Activated CD4-positive, alpha-beta memory T cell treated with anti-CD3 and anti-CD28 coated beads for 36 hours (primary cell): ENCODE data around the gene CYRIA. TPM values are rescaled to one million over a fixed set of nuclear protein-coding genes. Genes with fewer than 3 reads are reported as not detected.

Source experiments
- CTCF ChIA-PET: fragments of 350-600 bp; sonication (Branson Sonifier 250); formaldehyde crosslinking; loops from one replicate; lab custom pipeline; 2021; ENCODE audit warnings: antibody characterized with exemption, inconsistent platforms; lab: Charles Lee
- POLR2A ChIA-PET: fragments of 350-600 bp; sonication (Branson Sonifier 250); formaldehyde crosslinking; loops from one replicate; lab custom pipeline; 2021; ENCODE audit warnings: antibody characterized with exemption; lab: Charles Lee
- DNase-seq: peaks from one replicate; pipeline ENCODE4 v3.0.0-alpha.2; 2020
- H3K27ac Mint-ChIP-seq: one replicate; pipeline ENCODE4 v1.8.0; 2021; ENCODE audit warnings: mixed read lengths
- H3K27me3 Mint-ChIP-seq: one replicate; pipeline ENCODE4 v1.8.0; 2021; ENCODE audit warnings: mixed read lengths
- H3K36me3 Mint-ChIP-seq: one replicate; pipeline ENCODE4 v1.8.0; 2021; ENCODE audit warnings: mixed read lengths
- H3K4me1 Mint-ChIP-seq: one replicate; pipeline ENCODE4 v1.8.0; 2021; ENCODE audit warnings: low read depth, mixed read lengths
- H3K4me3 Mint-ChIP-seq: one replicate; pipeline ENCODE4 v1.8.0; 2021; ENCODE audit warnings: mild to moderate bottlenecking, mixed read lengths
- H3K9me3 Mint-ChIP-seq: one replicate; pipeline ENCODE4 v1.8.0; 2021; ENCODE audit warnings: mixed read lengths
- intact Hi-C: fragments of 100-400 bp; cut with micrococcal nuclease; formaldehyde crosslinking; loops from one replicate; pipeline ENCODE4 v1.15.1; 2023
- total RNA-seq, 2 experiments: library from RNA; stranded (reverse); gene quantifications; one replicate each; pipeline ENCODE4 v1.2.3, GENCODE V29; 2021

The CYRIA gene
- total RNA-seq, 2 experiments from 2014 or later = 0.81 to 0.99 TPM

DNA sequence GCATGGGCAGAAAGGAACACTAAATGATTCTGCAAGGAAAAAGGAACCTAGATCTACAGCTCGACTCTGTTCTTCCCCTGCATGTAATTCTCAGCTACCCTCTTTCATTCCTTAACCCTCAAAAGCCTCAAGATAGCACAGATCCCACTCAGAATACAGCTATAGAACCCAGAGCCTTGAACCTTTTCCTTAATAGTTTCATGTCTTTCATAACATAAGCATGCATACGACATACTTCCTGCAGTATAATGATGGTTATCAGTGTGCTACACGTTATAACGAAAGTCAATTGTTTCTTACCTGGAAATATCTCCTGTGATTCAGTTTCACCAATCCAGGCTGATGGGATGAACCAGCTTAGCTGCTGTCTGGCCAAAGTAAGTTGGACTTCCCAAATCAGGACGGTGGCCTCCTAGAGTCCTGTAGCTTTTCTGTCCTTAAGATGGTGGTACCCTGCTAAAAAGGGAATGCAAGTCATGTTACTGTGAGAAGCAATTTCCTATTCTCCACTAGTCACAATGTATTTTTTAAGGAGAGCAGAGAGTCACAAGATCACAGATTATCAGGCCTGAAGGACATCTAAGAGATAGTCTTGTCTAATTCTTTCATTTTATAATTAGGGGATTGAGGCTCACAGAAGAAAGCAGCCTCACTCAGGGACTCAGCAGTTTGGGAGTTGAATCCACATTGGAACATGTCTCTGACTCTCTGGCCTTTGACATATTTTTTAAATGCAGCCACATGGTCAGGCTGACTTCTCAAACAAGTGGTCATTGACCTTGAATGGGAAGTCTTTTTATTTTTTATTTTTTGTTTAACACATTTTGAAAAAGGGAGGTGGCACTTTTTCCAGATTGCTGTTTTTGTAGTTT lies 41.8 kb downstream of the CYRIA start:
- H3K27ac Mint-ChIP-seq = no peak overlapping the region

DNA sequence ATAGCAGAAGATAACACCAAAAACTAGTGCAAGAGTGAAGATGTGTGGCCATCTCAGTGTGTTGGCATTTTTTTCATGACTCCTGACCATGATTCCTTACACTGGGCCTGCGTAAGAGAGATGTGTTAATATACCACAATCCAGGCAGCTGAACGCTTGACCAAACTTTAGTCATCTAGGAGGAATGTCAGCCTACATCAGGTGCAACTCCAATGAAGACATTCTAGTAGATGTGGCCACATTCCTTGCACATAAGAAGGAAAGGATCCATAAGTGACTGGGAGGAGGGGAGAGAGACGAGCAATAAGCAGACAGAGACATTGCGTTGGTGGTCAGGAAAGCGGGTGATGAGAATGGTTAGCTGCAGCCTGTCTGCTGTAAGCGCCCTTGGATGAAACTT lies 42.6 kb downstream of the CYRIA start:
- H3K27me3 Mint-ChIP-seq = peaks cover 4% of the 10 kb centered on the region
- intact Hi-C loops = no loop called here
- POLR2A ChIA-PET = interaction anchor here (0.6 kb wide), 1 partner anchor 1036 kb away, joined by 3 read pairs; no protein-coding TSS in a partner anchor
- H3K9me3 Mint-ChIP-seq = no peaks in the 10 kb centered on the region
- H3K36me3 Mint-ChIP-seq = no peaks in the 10 kb centered on the region
- no peak overlapping the region for H3K4me3 Mint-ChIP-seq
- DNase-seq = no peak
- no peak overlapping the region for H3K27ac Mint-ChIP-seq
- H3K4me1 Mint-ChIP-seq = peaks cover 29% of the 10 kb centered on the region
- CTCF ChIA-PET = interaction anchor here (0.9 to 2.3 kb wide), 3 partner anchors 8 to 133 kb away, joined by 3 to 16 read pairs (median 10); no protein-coding TSS in a partner anchor

More for the DNA sequence above, 41.8 kb downstream of the CYRIA start:
- peaks cover 29% of the 10 kb centered on the region for H3K4me1 Mint-ChIP-seq
- H3K4me3 Mint-ChIP-seq = no peak overlapping the region
- intact Hi-C loops = no loop called here
- H3K36me3 Mint-ChIP-seq = no peaks in the 10 kb centered on the region
- no peaks in the 10 kb centered on the region for H3K9me3 Mint-ChIP-seq
- POLR2A ChIA-PET = no interaction called here
- CTCF ChIA-PET = no interaction called here
- DNase-seq = no peak
- peaks cover 4% of the 10 kb centered on the region for H3K27me3 Mint-ChIP-seq

DNA sequence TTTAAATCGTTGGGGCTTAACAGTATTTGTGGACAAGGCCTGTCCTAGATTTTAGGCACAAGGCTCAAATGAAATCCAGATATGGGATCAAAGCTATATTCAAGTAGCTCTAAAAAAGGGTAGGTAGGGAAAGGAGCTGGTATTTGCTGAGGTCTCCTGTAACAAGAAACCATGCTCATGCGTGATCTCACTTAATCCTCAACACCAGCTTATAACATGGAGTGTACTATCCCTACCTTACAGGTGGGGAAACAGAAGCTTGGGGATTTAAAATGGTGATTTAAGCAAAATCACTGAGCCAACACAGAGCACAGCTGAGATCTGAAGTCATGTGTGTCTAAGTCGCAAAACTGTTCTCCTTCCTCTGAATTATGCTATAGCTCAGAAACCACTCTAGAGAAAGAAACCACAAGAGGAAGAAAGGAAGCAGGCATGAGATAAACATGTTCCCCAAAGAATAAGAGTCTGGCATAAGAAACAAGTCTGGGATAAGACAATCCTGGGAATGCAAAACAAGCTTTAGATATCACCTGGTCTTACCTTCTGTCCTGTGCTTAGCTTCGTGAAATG lies 43.1 kb downstream of the CYRIA start:
- H3K4me3 Mint-ChIP-seq = no peak overlapping the region
- POLR2A ChIA-PET = interaction anchor here (0.6 kb wide), 1 partner anchor 1037 kb away, joined by 3 read pairs; no protein-coding TSS in a partner anchor
- peaks cover 4% of the 10 kb centered on the region for H3K27me3 Mint-ChIP-seq
- no peaks in the 10 kb centered on the region for H3K36me3 Mint-ChIP-seq
- H3K9me3 Mint-ChIP-seq = no peaks in the 10 kb centered on the region
- DNase-seq = no peak
- H3K4me1 Mint-ChIP-seq = peaks cover 29% of the 10 kb centered on the region
- intact Hi-C loops = no loop called here
- CTCF ChIA-PET = interaction anchor here (0.5 to 2.3 kb wide), 6 partner anchors 8 to 683 kb away, joined by 3 to 16 read pairs (median 4); no protein-coding TSS in a partner anchor
- no peak overlapping the region for H3K27ac Mint-ChIP-seq

DNA sequence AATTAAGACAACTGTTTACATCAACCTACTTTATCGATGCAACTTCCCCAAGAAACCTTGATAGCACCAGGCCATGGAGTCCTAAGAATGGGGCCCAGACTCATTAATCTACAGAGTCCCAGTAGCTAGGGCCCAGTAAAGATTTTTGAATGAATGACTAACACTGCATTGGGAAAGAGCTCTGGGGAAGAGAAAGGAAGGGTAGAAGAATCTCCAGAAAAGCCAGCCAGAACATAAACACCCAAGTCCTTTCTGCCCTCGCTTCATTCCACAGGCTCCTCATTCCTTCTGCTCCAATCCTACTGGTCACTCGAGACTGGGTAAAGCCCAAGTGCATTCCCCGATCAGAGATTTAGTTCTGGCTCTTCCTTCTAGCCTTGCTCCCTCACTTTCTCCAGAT lies 44.3 kb downstream of the CYRIA start:
- Mint-ChIP-seq H3K4me3 (no peak overlapping the region), H3K27ac (no peak overlapping the region), H3K9me3 (no peaks in the 10 kb centered on the region), H3K27me3 (peaks cover 4% of the 10 kb centered on the region), H3K4me1 (peaks cover 29% of the 10 kb centered on the region), H3K36me3 (no peaks in the 10 kb centered on the region)
- intact Hi-C loops = no loop called here
- ChIA-PET CTCF (interaction anchor here (1.3 to 2.3 kb wide), 3 partner anchors 8 to 135 kb away, joined by 3 to 16 read pairs (median 10); no protein-coding TSS in a partner anchor), POLR2A (no interaction called here)
- no peak for DNase-seq

DNA sequence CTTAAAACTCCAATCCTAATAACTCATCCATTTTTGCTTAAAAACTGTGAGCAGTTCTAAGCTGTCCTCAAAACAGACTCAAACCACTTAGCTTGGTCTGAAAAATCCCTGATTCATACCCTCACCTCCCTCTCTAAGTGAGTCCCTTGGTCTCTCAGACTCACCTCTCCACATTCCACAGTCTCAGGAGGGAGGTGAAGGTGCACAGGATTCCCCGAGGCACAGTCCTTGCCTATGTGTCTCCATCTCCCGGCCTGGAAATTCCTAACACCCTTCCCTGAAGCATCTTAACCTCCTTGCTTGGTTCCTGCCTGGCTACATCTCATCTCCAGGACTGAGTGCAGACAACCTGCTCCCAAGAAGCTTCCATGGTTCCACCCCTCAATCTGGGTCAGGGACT lies 45.0 kb downstream of the CYRIA start:
- no peaks in the 10 kb centered on the region for H3K9me3 Mint-ChIP-seq
- ChIA-PET POLR2A (no interaction called here), CTCF (interaction anchor here (2.3 kb wide), 1 partner anchor 12 kb away, joined by 10 read pairs; no protein-coding TSS in a partner anchor)
- no peak for DNase-seq
- H3K27me3 Mint-ChIP-seq = peaks cover 4% of the 10 kb centered on the region
- H3K27ac Mint-ChIP-seq = no peak overlapping the region
- intact Hi-C loops = no loop called here
- H3K4me3 Mint-ChIP-seq = no peak overlapping the region
- no peaks in the 10 kb centered on the region for H3K36me3 Mint-ChIP-seq
- peaks cover 26% of the 10 kb centered on the region for H3K4me1 Mint-ChIP-seq

DNA sequence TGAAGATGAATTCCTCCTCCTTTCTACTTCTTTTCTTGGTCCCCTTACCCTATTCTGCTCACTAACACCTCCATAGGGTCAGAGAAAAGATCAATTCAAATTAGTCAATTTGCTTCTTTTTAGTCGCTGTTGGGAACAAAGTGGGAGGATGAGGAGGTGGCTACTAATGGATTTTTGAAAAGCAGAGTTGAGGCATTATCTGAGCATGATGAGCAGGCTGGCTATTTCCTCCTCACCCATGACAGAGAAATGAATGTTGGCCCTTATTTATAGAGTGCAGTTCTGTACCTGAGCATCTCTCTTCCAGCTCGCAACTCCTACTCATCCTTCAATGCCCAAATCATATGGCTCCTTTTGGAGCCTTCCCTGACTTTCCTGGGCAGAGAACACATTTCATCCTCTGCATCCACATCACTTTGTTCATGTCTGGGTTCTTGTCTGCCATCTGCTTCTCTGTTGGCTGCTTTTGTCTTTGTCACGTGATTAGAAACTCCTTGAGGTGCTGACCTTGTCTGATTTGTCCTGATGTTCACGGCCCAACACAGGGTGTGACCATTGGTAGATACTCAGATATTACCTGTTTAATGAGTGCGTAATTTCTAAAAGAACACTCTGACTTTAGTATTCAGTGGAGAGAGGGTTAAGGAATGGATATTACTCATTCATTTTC lies 45.9 kb downstream of the CYRIA start:
- H3K27me3 Mint-ChIP-seq = peaks cover 4% of the 10 kb centered on the region
- no peak for DNase-seq
- H3K36me3 Mint-ChIP-seq = no peaks in the 10 kb centered on the region
- POLR2A ChIA-PET = no interaction called here
- CTCF ChIA-PET = no interaction called here
- no peak overlapping the region for H3K27ac Mint-ChIP-seq
- intact Hi-C loops = no loop called here
- H3K4me3 Mint-ChIP-seq = no peak overlapping the region
- H3K4me1 Mint-ChIP-seq = peaks cover 20% of the 10 kb centered on the region
- H3K9me3 Mint-ChIP-seq = no peaks in the 10 kb centered on the region

DNA sequence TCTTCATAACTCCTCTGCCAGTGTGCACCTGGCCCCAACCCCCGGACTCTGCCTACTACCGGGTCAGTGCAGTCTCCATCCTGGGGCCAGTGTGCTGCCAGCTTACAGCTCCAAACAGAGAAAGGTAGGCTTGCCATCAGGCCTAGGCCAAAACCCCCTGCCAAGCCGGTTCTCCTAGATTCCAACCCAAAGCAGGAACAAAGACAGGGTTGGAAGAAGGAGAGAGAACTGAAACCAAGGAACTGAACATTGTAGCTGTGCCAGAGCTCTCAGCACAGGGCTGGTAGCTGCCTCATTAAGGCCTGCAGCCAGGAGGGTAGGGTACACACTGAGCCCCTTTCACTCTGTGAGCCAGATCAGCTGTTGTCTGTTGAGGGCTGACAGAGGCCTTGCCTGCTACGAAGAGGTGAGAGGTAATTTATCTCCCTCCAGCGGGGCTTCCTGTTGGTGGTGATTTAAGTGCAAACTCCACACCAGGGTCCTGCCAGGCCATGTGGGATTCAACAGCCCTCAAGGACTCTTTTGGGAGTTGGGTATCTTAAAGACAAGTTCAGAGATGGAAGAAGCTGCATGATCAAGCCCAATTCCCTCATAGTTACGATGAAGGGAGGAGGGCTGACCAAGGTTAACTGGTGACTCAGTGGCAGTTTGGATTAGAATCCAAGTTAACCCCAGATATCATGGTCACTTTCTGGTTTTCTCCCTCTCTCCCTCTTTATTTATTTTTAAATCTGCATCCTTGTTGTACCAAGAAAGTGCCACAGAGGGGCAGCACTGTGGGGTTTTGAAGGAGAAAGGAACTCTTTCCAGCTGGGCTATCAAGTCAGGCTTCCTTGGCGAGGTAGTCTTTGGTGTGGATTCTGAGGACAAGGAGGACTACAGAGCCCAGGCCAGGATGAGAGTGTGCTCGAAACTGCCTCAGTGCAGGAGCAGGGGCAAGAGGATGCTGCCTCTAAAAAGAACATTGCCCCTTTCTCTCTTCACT lies 48.1 kb downstream of the CYRIA start:
- CTCF ChIA-PET = interaction anchor here (1.7 kb wide), 2 partner anchors 9 to 139 kb away, joined by 4 to 8 read pairs; no protein-coding TSS in a partner anchor

More for the DNA sequence above, 48.1 kb downstream of the CYRIA start:
- H3K9me3 Mint-ChIP-seq = no peaks in the 10 kb centered on the region
- peaks cover 19% of the 10 kb centered on the region for H3K27me3 Mint-ChIP-seq
- H3K4me1 Mint-ChIP-seq = peaks cover 4% of the 10 kb centered on the region
- no peaks in the 10 kb centered on the region for H3K36me3 Mint-ChIP-seq
- no peak overlapping the region for H3K27ac Mint-ChIP-seq
- POLR2A ChIA-PET = no interaction called here
- no peak for DNase-seq
- intact Hi-C loops = no loop called here
- no peak overlapping the region for H3K4me3 Mint-ChIP-seq
